ENCODE measurements around the gene PHIP.

GRCh38 chr6:78984225-78984950, 93.7 kb downstream of the PHIP start:
- TF ChIP-seq, protein P1, sequence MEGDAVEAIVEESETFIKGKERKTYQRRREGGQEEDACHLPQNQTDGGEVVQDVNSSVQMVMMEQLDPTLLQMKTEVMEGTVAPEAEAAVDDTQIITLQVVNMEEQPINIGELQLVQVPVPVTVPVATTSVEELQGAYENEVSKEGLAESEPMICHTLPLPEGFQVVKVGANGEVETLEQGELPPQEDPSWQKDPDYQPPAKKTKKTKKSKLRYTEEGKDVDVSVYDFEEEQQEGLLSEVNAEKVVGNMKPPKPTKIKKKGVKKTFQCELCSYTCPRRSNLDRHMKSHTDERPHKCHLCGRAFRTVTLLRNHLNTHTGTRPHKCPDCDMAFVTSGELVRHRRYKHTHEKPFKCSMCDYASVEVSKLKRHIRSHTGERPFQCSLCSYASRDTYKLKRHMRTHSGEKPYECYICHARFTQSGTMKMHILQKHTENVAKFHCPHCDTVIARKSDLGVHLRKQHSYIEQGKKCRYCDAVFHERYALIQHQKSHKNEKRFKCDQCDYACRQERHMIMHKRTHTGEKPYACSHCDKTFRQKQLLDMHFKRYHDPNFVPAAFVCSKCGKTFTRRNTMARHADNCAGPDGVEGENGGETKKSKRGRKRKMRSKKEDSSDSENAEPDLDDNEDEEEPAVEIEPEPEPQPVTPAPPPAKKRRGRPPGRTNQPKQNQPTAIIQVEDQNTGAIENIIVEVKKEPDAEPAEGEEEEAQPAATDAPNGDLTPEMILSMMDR (IDR thresholded peaks at IDR 0.05): no peak
- TF ChIP-seq EZH2 (IDR thresholded peaks at IDR 0.05): no peak
